Dermis microvascular lymphatic vessel endothelial cell (primary cell): ENCODE data around the gene NUB1. TPM values are rescaled to one million over a fixed set of nuclear protein-coding genes. Genes with fewer than 3 reads are reported as not detected.

Experiments used
- DNase-seq, 2 donors: peaks; one replicate each; pipeline versions ENCODE4 v3.0.0 to v3.0.0-alpha.2; 2010; ENCODE audit warnings: low read depth in 2 of 2
- total RNA-seq: library from RNA; depleted of rRNA; stranded (reverse); fragments of >200 nt; gene quantifications from 2 replicates; pipeline ENCODE4 v1.2.1, GENCODE V29; 2014

The NUB1 gene
- total RNA-seq, 1 donor from 2014 or later, result 26.3 TPM

- DNase-seq, result no peak
These were observed 28.5 kb upstream of the NUB1 start for GRCh38 chr7:151312831-151313809.

- peak in 1 of 2 donors; percentile 11 for DNase-seq
These were observed 27.8 kb upstream of the NUB1 start for GRCh38 chr7:151313857-151314256.

- no peak for DNase-seq
These were observed 27.2 kb upstream of the NUB1 start for GRCh38 chr7:151314401-151314800.

- peak; percentile 34 to 52 for DNase-seq
These were observed 26.5 kb upstream of the NUB1 start for GRCh38 chr7:151315038-151315655.

GRCh38 chr7:151316896-151317295 is 24.7 kb upstream of the NUB1 start:
- no peak for DNase-seq

- DNase-seq, result no peak
These were observed 23.7 kb upstream of the NUB1 start for GRCh38 chr7:151317936-151318335.

GRCh38 chr7:151319189-151319588 is 22.4 kb upstream of the NUB1 start:
- DNase-seq, result no peak

- DNase-seq, result no peak
These were observed 21.3 kb upstream of the NUB1 start for GRCh38 chr7:151320263-151320845.

- no peak for DNase-seq
These were observed 20.3 kb upstream of the NUB1 start for GRCh38 chr7:151321341-151321740.

- DNase-seq, result no peak
These were observed 18.7 kb upstream of the NUB1 start for GRCh38 chr7:151322906-151323305.

- DNase-seq, result no peak
These were observed 14.6 kb upstream of the NUB1 start for GRCh38 chr7:151327022-151327421.

GRCh38 chr7:151327659-151328058 is 14.0 kb upstream of the NUB1 start:
- no peak for DNase-seq

- no peak for DNase-seq
These were observed 11.4 kb upstream of the NUB1 start for GRCh38 chr7:151330181-151330580.

GRCh38 chr7:151330661-151331060 is 11.0 kb upstream of the NUB1 start:
- no peak for DNase-seq

- DNase-seq, result no peak
These were observed 7.0 kb upstream of the NUB1 start for GRCh38 chr7:151334628-151335027.

GRCh38 chr7:151336027-151336708 is 5.4 kb upstream of the NUB1 start:
- DNase-seq, result no peak

GRCh38 chr7:151337346-151337745 is 4.3 kb upstream of the NUB1 start:
- DNase-seq, result no peak

- DNase-seq, result no peak
These were observed 2.8 kb upstream of the NUB1 start for GRCh38 chr7:151338809-151339208.

GRCh38 chr7:151339651-151340382 is 1.8 kb upstream of the NUB1 start:
- DNase-seq, result no peak

- DNase-seq, result no peak
These were observed 737 bp upstream of the NUB1 start for GRCh38 chr7:151340794-151341356.
